OCI-LY1 (cell line): ENCODE data around the gene AFTPH.

Source experiments
- H2AFZ ChIP-seq: fragments of 200-600 bp; sonication (generic), shearing (Covaris generic); 2 replicates; pipeline ENCODE4 v1.6.0; 2014; ENCODE audit warnings: antibody characterized with exemption, mild to moderate bottlenecking, low read length
- H3F3A ChIP-seq: fragments of 200-600 bp; sonication (generic), shearing (Covaris generic); 2 replicates; pipeline ENCODE4 v1.6.0; 2014; ENCODE audit warnings: mild to moderate bottlenecking, antibody characterized with exemption, low read length, moderate library complexity; ENCODE audit not compliant: insufficient read depth
- H3K27ac ChIP-seq: fragments of 200-600 bp; sonication (generic); 2 replicates; pipeline ENCODE4 v1.5.1; 2014; ENCODE audit warnings: low read length, mixed run types, mild to moderate bottlenecking, low read depth; ENCODE audit not compliant: poor library complexity, severe bottlenecking
- H3K27me3 ChIP-seq: fragments of 200-600 bp; sonication (generic); 2 replicates; pipeline ENCODE4 v1.6.0; 2014; ENCODE audit warnings: antibody characterized with exemption, mild to moderate bottlenecking, low read length, moderate library complexity; ENCODE audit not compliant: insufficient read depth
- H3K36me3 ChIP-seq: fragments of 200-600 bp; sonication (generic); 2 replicates; pipeline ENCODE4 v1.6.1; 2014; ENCODE audit warnings: mild to moderate bottlenecking, antibody characterized with exemption, low read length, moderate library complexity, mixed read lengths; ENCODE audit not compliant: insufficient read depth
- H3K4me1 ChIP-seq: fragments of 200-600 bp; sonication (generic); 2 replicates; pipeline ENCODE4 v1.5.1; 2014; ENCODE audit warnings: mild to moderate bottlenecking, low read length, moderate library complexity; ENCODE audit not compliant: insufficient read depth, severe bottlenecking
- H3K4me2 ChIP-seq: fragments of 200-600 bp; sonication (generic), shearing (Covaris generic); 2 replicates; pipeline ENCODE4 v1.6.1; 2014; ENCODE audit warnings: low read length
- H3K4me3 ChIP-seq: fragments of 200-600 bp; sonication (generic); 2 replicates; pipeline ENCODE4 v1.5.1; 2014; ENCODE audit warnings: low read length, low read depth, mild to moderate bottlenecking, mixed read lengths; ENCODE audit not compliant: poor library complexity, severe bottlenecking
- H3K79me2 ChIP-seq: fragments of 200-600 bp; shearing (Covaris generic); 2 replicates; pipeline ENCODE4 v1.6.1; 2016; ENCODE audit warnings: mixed run types, low read length, mixed read lengths; ENCODE audit not compliant: insufficient read depth
- H3K9ac ChIP-seq: fragments of 200-600 bp; sonication (generic), shearing (Covaris generic); 2 replicates; pipeline ENCODE4 v1.6.1; 2014; ENCODE audit warnings: mild to moderate bottlenecking, low read length, mixed read lengths
- H3K9me2 ChIP-seq: fragments of 200-600 bp; sonication (generic), shearing (Covaris generic); 2 replicates; pipeline ENCODE4 v1.6.1; 2014; ENCODE audit warnings: low read depth, mild to moderate bottlenecking, low read length, mixed read lengths
- H3K9me3 ChIP-seq: fragments of 200-600 bp; shearing (Covaris generic); 2 replicates; pipeline ENCODE4 v1.6.1; 2014; ENCODE audit warnings: low read length, mixed read lengths
- H4K20me1 ChIP-seq: fragments of 200-600 bp; sonication (generic), shearing (Covaris generic); 2 replicates; pipeline ENCODE4 v1.6.0; 2016; ENCODE audit warnings: mild to moderate bottlenecking, low read length; ENCODE audit not compliant: insufficient read depth
- CTCF ChIP-seq: fragments of 200-600 bp; sonication (generic), shearing (Covaris generic); IDR thresholded peaks from 2 replicates; pipeline ENCODE4 v1.5.1; 2017; ENCODE audit warnings: mild to moderate bottlenecking, antibody characterized with exemption, low read length, moderate library complexity, mixed read lengths
- EZH2 ChIP-seq: fragments of 200-600 bp; sonication (generic), shearing (Covaris generic); IDR thresholded peaks from 2 replicates; pipeline ENCODE4 v1.8.0; 2017; ENCODE audit warnings: borderline replicate concordance, mixed run types, mild to moderate bottlenecking, antibody characterized with exemption, low read length, moderate library complexity, mixed read lengths

The AFTPH gene

GRCh38 chr2:64604155-64604554, 80.0 kb downstream of the AFTPH start:
- Histone ChIP-seq H3K9me2 (no peaks in the 10 kb centered on the region), H3K36me3 (no peaks in the 10 kb centered on the region; the same call in 1 of the 2 replicates), H3K79me2 (no peaks in the 10 kb centered on the region), H3K4me3 (no peak overlapping the region), H3K9me3 (no peaks in the 10 kb centered on the region), H3K9ac (no peak overlapping the region), H3K27ac (no peak overlapping the region), H2AFZ (no peak overlapping the region), H3K4me1 (peaks cover 36% of the 10 kb centered on the region), H3K4me2 (no peak overlapping the region), H4K20me1 (no peaks in the 10 kb centered on the region), H3K27me3 (no peaks in the 10 kb centered on the region), H3F3A (no peaks in the 10 kb centered on the region)
- no peak for TF ChIP-seq CTCF
- TF ChIP-seq EZH2, result no peak

- Histone ChIP-seq H3K27ac (no peak overlapping the region), H3K9me3 (no peaks in the 10 kb centered on the region), H3K4me1 (peaks cover 37% of the 10 kb centered on the region), H3F3A (no peaks in the 10 kb centered on the region), H3K79me2 (no peaks in the 10 kb centered on the region), H3K9ac (no peak overlapping the region), H3K27me3 (no peaks in the 10 kb centered on the region), H3K4me2 (no peak overlapping the region), H3K9me2 (no peaks in the 10 kb centered on the region), H2AFZ (no peak overlapping the region), H3K36me3 (no peaks in the 10 kb centered on the region; the same call in 1 of the 2 replicates), H4K20me1 (no peaks in the 10 kb centered on the region), H3K4me3 (no peak overlapping the region)
- TF ChIP-seq CTCF (no peak), EZH2 (no peak)
Observed at GRCh38 chr2:64605026-64605471, 80.9 kb downstream of the AFTPH start.

GRCh38 chr2:64605991-64606478, 81.9 kb downstream of the AFTPH start:
- H3K27ac ChIP-seq, result no peak overlapping the region
- no peaks in the 10 kb centered on the region; the same call in 1 of the 2 replicates for H3K36me3 ChIP-seq
- H3K79me2 ChIP-seq, result no peaks in the 10 kb centered on the region
- no peaks in the 10 kb centered on the region for H4K20me1 ChIP-seq
- no peaks in the 10 kb centered on the region for H3K27me3 ChIP-seq
- H2AFZ ChIP-seq, result no peak overlapping the region
- no peaks in the 10 kb centered on the region for H3F3A ChIP-seq
- no peaks in the 10 kb centered on the region for H3K9me3 ChIP-seq
- no peak overlapping the region for H3K9ac ChIP-seq
- no peak overlapping the region for H3K4me3 ChIP-seq
- H3K9me2 ChIP-seq, result no peaks in the 10 kb centered on the region
- peaks cover 37% of the 10 kb centered on the region for H3K4me1 ChIP-seq
- no peak for TF ChIP-seq CTCF
- TF ChIP-seq EZH2, result no peak
- no peak overlapping the region; the same call in 1 of the 2 replicates for H3K4me2 ChIP-seq
